ENCODE measurements around the gene COBL.

The COBL gene

DNA sequence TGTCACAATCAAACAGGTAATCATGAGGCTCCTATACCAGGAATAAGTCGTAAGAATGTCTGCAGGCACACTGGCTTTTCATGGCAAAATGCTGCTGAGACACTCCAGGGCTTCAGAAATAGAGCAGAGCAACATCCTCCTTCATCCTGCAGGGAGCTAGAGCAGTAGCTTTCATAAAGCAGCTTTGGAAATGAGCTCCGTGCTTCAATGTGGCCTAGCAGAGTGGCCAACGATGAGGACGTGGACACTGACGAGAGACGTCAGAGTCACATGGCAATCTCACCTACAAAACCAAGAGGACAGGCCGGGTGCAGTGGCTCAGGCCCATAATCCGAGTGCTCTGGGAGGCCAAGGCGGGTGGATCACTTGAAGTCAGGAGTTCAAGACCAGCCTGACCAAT, 9.8 kb downstream of the COBL start:
- DNase-seq: no peak

DNA sequence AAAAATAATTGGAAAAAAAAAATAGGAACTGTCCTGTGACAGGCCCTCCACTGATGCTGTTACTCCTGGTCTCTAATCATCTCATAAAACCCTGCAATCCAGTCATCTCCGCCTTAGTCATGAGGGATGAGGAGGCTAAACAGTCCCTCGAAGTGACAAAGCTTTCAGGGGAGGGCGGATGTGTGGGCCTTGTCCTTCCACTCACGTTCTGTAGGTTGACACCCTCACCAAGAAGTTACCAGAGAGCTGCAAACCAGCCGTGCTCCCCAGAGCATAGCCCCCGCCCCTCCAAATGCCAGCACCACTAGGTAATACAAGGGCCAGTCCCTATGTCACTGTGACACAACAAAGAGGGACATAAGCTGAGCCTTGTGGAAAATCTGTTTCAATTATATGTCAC, 11.9 kb downstream of the COBL start:
- no peak for DNase-seq

DNA sequence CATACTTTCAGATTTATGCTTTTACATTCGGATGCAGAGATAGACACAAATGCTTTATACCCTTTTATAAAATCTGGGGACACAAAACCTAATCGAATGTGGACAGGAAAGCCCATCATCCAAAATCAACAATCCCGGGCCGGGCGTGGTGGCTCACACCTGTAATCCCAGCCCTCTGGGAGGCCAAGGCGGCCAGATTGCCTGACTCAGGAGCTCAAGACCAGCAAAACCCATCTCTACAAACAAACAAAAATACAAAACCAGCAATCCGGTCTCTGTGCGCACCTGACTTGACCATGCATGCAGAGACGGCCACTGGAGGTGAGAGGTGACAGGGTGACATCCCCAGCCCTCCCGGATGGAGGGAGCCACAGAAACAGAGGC, 13.5 kb downstream of the COBL start:
- no peak for DNase-seq

DNA sequence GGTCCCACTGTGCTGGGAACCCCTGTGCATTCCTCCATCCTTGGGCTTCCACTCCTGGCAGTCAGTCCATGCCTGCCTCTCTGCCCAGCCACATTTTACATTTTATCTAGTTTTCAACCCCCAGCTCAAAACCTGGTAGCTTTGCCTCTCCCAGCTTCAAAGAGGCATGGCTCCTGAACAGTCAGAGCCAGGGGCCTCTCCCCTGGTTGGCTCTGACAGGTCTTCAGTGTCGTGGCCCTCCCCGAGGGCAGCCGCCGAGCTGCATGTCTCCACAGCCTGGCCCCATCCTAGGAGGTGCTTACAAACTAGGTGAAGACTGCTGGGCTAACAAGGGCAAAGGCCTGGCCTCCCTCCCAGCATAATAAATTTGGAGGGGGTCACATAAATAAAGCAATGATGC, 14.8 kb downstream of the COBL start:
- no peak for DNase-seq

DNA sequence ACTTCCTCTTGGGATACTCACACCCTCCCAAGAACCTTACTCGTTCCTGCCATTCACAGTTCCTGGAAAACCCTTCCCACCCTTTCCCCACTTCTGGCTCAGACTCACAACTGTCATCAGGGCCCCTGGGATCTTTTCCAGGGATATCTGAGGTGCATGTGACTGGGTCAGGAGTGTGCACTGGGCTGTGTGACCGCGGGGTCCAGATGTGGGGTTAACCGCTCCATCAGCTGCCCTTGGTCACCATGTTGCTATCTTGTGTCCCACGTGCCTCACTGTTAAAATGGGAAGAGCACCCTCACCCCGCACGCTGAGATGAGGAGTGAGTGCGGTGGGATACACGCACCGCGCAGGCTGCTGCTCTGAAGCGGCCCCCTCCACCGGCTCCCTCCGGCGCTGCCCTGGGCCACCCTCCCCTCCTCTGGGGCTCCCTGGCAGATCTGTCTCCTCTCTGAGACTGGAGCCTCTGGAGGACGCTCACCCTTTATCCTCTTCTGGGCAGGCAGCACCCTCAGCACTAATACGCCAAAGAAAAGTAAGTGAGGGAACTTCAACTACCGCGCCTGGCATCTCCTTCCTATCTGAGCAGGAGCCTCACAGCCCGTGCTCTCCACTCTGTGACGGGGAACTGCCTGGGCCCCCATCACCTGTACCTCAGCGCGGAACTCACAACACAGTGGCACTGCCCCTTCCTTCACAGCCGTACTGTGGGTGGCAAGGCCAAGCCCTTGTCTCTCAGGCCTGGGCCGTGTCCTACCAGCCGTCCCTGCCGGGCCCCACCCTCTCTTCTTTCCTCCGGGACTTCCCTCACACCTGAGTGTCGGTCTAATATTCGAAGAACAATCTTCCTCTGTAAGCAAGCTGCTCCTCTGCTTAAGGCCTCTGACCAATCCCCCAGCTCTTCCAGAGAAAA, 15.6 kb downstream of the COBL start:
- no peak for DNase-seq

DNA sequence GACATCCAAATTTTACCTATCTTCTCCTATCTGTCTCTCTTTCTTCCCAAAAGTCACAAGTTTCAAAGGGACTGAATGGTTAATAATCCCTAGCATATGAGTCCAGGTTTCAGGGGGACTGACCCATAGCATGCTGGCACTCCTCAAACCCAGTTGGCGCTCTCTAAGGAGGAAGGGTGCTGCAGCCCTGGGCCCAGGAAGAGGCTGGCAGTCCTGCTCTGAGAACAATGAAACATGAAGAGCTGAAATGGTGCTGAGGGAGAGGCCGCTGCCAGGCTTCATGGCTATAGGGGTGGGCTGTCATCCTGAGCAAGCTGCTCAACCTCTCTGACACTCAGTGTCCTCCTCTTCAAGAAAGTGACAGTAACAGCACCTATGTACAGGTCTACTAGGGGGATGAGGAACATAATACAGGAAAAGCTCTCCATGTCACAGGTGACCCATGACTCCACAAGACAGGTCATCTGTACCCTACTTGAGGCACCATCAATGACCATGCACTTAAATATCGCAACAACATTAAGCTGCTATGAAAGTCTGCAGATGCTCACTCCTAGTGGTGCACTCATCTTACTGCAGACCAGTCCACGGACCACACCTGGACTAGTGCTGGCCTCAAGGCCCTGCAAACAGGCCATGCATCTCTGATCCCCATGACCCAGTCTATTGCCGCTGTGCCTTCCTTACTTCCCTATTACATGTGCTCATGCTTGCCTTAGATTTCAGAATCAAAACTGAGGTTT, 17.0 kb downstream of the COBL start:
- no peak for DNase-seq

DNA sequence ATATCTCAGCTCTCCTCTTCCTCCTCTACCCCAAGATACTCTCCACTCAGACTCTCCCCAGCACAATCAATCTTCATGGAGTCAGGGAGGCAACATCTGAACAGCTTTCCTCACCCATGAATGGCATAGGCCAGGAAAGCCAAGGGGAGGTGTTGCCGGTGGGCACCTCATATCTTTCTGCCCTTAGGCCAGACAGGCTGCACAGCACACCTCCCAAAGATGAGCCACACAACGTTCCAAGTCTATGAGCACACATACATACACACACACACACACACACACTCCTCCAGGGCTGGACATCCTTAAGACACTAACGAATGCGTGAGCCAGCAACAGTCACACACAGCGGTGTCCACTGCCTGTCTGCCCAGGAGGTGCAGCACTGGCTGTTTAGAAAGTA, 17.7 kb downstream of the COBL start:
- no peak for DNase-seq

DNA sequence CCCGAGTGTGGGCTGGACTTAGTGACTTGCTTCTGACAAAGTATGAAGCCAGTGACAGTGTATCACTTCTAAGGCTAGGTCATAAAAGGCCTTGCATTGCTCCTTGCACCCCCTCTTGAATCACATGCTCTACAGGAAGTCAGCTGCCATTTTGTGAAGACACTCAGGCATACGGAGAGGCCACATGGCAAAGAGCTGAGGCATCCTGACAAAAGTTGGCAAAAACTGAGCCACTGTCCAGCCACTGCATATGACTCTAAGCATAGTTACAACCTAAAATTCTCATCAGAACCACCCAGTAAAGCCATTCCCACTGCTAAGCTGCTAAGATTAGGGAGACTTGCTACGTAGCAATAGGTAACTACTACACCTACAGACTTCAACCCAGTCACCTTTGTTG, 18.6 kb downstream of the COBL start:
- DNase-seq: no peak

DNA sequence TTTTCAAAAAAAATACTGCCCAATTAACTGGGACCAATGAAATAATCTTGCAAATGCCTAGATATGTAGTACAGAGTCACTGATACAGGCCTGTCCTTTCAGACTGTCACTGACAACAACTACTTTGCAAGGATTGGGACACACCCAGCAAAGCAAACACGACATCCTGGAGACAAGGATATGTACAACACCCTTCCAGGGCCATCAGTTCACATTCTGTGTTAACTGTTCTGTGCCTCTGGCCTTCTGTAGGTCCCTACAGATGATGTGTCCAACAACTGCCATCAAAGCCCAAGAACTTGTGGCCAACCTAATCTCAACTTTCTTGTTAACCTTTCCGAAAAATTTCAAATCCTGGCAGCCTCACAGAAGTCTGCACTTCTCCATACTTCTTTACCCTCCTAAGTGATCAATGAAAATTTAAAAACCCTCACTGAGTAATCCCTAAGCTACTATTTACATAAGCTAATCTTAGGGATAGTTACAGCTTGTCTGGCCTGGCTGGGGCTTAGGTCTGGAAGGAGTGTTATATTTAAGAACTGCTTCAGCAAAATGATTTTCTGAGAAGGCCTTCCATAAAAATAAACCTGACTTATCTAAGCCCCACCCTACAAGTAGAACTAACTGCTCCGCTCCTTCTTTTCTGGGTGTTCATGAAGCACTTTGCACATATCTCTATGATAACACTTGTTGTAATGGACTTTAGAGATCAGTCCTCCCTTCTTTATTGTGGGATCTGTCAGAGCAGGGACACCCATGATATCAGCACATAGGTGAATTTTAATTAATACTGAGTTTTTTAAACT, 21.0 kb downstream of the COBL start:
- no peak for DNase-seq

DNA sequence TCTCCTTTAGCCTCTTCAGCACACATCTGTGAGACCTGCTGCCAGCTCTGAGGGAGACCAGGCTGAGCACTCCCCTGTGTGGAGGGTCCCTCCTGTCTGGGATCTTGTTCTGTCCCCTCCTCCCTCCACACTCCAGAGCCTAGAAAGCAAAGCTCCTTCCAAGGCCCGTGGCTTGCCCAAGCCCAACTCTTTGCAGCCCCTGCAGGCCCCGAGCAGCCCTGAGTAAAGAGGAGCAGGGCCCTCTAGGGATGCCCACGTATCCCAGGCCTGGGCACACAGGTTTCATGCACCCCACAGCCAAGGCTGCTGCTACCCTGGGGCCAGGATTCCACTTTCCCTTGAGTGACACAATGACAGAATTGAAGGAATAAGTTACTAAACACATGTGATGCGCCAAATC, 24.0 kb downstream of the COBL start:
- DNase-seq: no peak

DNA sequence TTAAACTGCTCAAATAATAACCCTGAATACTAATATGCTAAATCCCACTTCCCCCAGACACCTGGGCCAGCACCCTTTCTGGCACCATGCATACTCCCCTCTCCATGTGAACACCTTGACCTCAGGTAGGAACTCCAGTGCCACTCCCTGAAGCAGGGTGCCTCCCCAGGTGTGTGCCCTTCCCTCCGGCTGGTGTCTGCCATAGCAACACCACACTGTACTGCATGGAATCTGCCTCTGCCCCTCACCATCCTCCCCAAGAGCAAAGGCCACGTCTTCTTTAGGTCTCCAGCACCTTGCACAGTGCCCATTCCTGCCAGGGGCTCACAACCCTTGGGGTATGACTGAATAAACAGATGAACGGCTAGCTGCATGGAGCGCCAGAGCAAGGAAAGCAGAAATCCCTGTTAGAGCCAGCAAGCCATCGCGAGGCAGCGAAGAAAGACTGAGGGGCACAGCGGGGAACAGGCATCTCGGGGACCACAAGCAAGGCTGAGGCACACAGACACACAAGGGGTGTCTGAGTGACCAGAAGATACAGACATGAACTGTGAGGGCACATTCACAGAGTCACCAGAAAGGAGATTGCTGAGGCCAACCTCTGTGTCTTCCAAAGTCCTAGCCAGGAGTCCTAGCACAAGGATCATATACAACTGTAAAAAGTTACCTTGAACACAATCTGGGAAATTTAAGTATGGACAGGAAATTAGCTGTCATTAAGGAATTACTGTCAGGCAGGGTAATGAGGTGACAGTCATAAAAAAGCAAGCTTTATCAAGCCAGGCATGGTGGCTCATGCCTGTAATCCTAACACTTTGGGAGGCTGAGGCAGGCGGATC, 25.7 kb downstream of the COBL start:
- no peak for DNase-seq

DNA sequence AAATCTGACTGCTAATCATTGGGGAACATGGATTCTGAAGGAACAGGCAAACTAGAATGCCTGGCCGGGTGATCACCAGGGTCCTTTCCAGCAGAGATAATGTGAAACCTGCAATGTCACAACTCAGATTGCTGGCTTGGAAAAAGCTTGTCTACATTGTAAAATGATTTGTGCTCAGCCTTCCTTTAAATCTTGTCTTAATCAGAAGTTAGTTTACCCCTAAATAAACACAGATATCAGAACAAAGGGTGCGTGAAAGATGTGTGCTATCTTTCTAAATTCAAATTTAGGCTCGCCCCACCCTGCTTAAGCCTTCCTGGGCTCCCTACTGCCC, 26.3 kb downstream of the COBL start:
- no peak for DNase-seq

DNA sequence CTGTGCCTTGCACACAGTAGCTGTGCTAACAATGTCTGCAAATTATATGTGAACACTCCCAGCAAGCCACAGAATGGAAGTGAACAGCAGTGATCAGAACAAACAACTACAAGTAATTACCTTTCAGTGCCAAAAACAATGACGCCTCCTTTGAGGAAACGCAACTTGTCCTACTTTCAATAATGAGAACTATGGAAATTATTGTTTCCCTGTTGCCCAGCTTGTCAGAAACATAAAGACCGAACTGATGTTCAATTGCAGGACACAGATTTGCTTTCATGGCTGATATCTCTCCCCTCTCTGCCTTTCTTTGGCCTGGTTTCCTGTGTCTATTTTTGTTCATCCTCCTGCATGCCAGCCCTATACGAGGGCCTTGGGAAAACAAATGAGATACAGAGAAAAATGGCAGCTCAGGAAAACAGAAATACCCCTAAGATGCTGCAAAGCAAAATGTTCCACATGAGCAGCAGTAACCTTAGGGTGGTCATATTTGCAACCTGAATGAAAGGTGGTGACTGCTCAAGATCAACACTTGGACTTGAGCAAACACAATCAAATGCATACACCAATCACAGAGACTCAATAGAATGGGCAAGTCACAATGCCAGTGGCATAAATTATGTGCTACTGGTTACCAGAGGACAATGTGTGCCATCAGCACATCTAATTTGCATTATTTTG, 26.8 kb downstream of the COBL start:
- DNase-seq: no peak

DNA sequence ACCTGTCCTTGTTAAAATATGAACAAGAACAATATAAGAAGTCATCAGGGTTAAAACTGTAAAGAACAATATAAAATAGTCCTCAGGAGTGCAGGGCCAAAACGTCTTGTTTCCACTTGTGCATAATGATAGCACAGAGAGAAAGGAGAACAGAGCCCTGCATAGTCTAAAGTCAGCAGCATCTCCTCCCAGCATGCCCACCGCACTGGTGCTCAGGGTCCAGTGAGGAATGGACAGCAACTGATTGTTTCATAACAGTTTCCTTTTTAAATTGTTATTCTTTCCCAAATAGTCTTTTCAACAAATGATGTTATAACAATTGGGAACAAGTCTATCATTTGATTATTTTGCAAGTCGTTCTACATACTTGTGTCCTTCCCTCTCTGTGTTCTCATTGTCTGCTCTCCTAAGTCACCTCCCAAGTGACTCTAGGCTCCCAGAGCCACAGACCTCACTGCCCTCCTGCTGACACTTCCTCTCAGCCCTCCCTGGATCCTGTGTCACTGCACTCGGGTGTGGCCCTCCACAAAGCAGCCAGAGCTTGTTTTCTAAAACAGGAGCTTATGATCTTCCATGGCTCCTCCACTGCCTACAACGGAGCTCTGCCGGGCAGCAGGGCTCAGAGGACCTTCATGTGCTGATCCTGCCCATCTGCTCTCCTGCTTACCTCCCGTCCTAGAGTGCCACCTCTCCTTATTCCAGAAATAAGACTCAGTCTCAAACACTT, 27.6 kb downstream of the COBL start:
- no peak for DNase-seq

DNA sequence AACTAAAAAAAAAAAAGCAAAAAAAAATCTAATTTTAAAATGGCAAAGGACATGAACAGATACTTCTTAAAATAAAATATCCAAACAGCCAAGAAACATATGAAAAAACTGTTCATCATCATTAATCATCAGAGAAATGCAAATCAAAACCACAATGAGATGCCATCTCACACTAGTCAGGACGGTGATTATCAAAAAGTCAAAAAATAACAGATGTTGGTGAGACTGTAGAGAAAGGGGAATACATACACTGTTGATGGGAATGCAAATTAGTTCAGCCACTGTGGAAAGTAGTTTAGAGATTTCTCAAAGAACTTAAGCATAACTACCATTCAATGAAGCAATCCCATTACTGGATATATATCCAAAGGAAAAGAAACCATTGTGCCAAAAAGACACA, 30.2 kb downstream of the COBL start:
- no peak for DNase-seq

DNA sequence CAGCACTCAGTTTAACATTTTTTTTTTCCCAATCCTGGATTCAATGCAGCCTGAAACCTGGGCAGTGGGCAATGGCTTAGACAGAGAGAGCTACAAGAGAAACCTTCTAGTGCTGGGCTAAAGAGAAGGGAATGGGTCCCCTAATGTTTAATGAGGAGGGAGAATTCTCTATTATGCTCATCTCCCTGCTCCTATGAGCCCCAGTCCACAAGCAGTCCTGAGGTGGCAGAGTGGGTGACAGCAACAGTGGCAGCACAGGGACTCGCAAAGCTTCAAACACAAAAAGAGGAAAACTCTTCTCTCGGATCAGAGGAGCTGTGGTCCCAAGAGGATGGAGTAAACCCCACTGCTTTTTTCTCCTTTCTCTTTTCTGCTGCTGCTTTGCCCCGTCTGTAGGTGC, 36.5 kb downstream of the COBL start:
- no peak for DNase-seq

DNA sequence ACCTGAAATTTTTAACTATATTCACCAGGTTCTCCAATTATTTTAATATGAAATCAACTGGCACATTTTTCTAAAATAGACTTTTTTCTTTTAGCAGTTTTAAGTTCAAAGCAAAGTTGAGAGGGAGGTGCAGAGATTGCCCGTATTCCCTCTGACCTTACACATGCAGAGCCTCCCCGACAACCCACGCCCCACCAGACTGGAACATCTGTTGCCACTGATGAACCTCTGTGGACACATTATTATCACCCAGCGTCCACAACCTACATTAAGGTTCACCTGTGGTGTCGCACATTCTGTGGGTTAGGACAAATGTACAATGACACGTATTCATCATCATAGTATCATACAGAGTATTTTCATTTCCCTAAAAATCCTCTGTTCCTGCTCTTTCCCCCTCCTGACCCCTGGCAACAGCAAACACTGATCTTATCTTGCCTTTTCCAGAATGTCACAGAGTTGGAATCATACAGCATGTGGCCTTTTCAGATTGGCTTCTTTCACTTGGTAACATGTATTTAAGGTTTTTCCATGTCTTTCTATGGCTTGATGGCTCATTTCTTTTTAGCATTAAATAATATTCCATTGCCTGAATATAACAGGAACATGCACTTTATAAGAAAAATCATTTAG, 37.1 kb downstream of the COBL start:
- no peak for DNase-seq

DNA sequence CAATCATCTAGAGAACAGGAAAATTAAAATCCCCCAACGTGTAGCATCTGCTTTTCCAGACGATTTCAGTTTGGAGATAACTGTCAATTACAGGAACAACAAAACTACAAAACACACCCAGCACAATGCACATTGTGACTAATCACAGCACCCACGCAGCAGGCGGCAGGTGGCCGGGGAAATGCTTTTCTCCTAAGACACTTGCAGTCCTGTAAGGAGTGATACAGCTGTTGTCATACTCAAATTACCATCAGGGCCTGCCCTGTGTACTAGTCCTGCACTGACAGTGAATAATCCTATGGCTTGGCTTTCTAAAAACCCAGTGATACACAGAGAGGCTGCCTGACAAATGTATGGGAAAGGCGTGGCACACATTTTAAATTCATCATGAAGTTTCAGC, 37.8 kb downstream of the COBL start:
- DNase-seq: no peak

DNA sequence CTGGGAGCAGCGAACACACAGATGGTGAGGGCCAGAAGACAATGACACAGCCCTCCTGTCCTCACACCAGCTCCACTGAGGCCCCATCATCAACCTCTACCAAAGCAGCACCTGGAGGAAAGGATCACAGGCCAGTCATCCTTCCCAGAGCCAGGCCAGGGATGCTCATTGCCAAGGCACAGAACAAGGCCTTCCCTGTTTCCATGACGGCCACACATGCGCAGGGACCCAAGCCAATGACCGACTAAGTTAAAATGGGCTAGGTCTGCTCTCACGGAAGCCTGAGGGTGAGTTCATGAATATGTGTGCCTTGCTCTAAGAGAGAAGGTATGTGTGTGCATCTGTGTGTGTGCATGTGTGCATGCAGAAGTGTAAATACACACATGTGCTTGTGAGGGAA, 39.6 kb downstream of the COBL start:
- DNase-seq: no peak

DNA sequence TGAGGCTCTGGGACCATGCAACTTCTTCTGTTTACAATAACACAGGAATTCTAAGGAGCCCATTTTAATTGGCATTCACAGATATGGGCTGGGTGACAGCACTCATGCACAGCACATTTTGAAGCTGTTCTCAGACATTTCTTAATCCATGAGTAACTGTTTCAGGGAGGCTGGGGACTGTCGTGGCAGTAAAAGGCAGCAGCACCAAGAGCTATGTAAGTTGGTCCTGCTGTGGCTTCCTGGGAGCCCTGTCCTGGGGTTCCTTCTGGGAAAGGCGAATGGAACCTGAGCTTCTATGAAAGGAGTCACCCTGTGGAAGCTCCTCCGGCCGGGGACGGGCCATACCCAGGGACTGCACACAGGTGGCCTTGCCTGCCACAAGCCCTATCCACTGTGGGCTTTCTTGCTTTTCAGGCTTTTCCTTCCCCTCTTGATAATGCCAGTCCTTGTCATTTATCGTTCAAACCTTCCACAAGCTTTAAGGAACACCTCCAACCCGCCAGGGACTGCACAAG, 40.5 kb downstream of the COBL start:
- no peak for DNase-seq

DNA sequence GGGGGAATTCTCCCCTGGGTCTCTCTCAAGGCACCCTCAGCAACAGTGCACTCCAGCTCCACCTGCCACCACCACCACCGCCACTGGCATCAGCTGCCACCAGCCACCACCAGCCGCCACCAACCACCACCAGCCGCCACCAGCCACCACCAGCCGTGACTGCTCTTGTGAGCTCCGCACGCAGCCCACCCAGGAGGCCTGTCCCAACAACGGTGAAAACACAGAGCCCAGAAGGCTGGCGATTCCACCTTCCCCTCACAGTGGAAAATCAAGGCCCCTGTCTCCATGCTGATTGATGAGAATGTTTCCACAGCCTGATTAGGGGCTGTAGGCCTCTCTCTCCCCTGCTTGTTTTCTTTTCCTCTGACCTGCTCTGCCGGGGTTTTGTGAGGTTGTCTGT, 41.1 kb downstream of the COBL start:
- DNase-seq: no peak

Measured in inflammatory macrophage treated with lipopolysaccharide for 1 hour (primary cell).